HG02970 (cell line): ENCODE measurements around the gene ITPR2.
"Not testable (repeated sequence)": the region's sequence is repeated elsewhere in the genome, so short reads cannot be mapped to it uniquely, and the experiment has no call there.

Source experiments
- ATAC-seq: cut with Tn5 transposase; IDR thresholded peaks from one replicate; pipeline ENCODE4 v1.9.1; 2021; ENCODE audit warnings: mild to moderate bottlenecking, moderate library complexity, moderate number of reproducible peaks; ENCODE audit not compliant: unreplicated experiment, low FRiP score

The ITPR2 gene

GRCh38 chr12:26735249-26735639, 97.8 kb downstream of the ITPR2 start:
- ATAC-seq: no peak

- ATAC-seq: no peak
These were observed 98.3 kb downstream of the ITPR2 start for GRCh38 chr12:26734510-26735248.

GRCh38 chr12:26732005-26732908, 100.7 kb downstream of the ITPR2 start:
- peak; percentile 40 for ATAC-seq

GRCh38 chr12:26730481-26731350, 102.3 kb downstream of the ITPR2 start:
- no peak for ATAC-seq

GRCh38 chr12:26729137-26729671, 103.8 kb downstream of the ITPR2 start:
- ATAC-seq: not testable (repeated sequence)

- ATAC-seq: no peak
These were observed 104.6 kb downstream of the ITPR2 start for GRCh38 chr12:26728205-26729050.

GRCh38 chr12:26727482-26728204, 105.4 kb downstream of the ITPR2 start:
- ATAC-seq: no peak

GRCh38 chr12:26726956-26727355, 106.0 kb downstream of the ITPR2 start:
- ATAC-seq: no peak

- ATAC-seq: no peak
These were observed 107.6 kb downstream of the ITPR2 start for GRCh38 chr12:26725276-26725916.

GRCh38 chr12:26724309-26724702, 108.7 kb downstream of the ITPR2 start:
- ATAC-seq: no peak

- no peak for ATAC-seq
These were observed 109.3 kb downstream of the ITPR2 start for GRCh38 chr12:26723379-26724308.

GRCh38 chr12:26721800-26722199, 111.2 kb downstream of the ITPR2 start:
- ATAC-seq: no peak

GRCh38 chr12:26719852-26720251, 113.1 kb downstream of the ITPR2 start:
- no peak for ATAC-seq

GRCh38 chr12:26717757-26718156, 115.2 kb downstream of the ITPR2 start:
- ATAC-seq: no peak

GRCh38 chr12:26715232-26715631, 117.8 kb downstream of the ITPR2 start:
- ATAC-seq: no peak

GRCh38 chr12:26713885-26714383, 119.1 kb downstream of the ITPR2 start:
- no peak for ATAC-seq

GRCh38 chr12:26712892-26713291, 120.1 kb downstream of the ITPR2 start:
- no peak for ATAC-seq
